Gastrocnemius medialis (tissue), 4 donors: ENCODE measurements around the gene OBSCN.

Source experiments
- CTCF ChIP-seq, 5 experiments: fragments of 450-650 bp in 3 of 5; fragments of 200-600 bp in 2 of 5; sonication (generic) in 2 of 5; IDR thresholded peaks in 4 of 5; conservative IDR thresholded peaks in 1 of 5; 1 replicate in 4 of 5; 2 replicates in 1 of 5; pipeline ENCODE4 v1.5.1; 2016 to 2019; ENCODE audit warnings: antibody characterized with exemption in 5 of 5, mild to moderate bottlenecking in 3 of 5, moderate library complexity in 3 of 5
- POLR2A ChIP-seq, 2 donors: fragments of 450-650 bp; IDR thresholded peaks; one replicate each; pipeline ENCODE4 v1.6.1; 2017; ENCODE audit warnings: antibody characterized with exemption in 2 of 2, mild to moderate bottlenecking in 2 of 2, moderate library complexity in 2 of 2

- TF ChIP-seq CTCF (IDR thresholded peaks at IDR 0.05 in 4 of 5, conservative IDR thresholded peaks at IDR 0.05 in 1 of 5) (no peak), POLR2A (IDR thresholded peaks at IDR 0.05) (no peak)
Measured at GRCh38 chr1:228329887-228330286, 122.0 kb downstream of the OBSCN start.
